ENCODE measurements around the gene ARSJ. TPM values are rescaled to one million over a fixed set of nuclear protein-coding genes. Genes with fewer than 3 reads are reported as not detected.
A peak's percentile ranks its signal among the peaks of the same experiment; 100 is the strongest.

ARSJ gene
- total RNA-seq, 1 experiment from 2014 or later, result 7.3 TPM

GRCh38 chr4:113904877-113905276 is 74.6 kb downstream of the ARSJ start:
- H3K4me3 ChIP-seq (ENCODE audit: low read depth, low read length), result no peak overlapping the region
- Mint-ChIP-seq H3K27me3 (ENCODE audit: insufficient read depth, unreplicated experiment) (no peaks in the 10 kb centered on the region), H3K4me3 (ENCODE audit: unreplicated experiment) (no peak overlapping the region), H3K4me1 (ENCODE audit: low read depth, unreplicated experiment) (peaks cover 9% of the 10 kb centered on the region), H3K9me3 (ENCODE audit: unreplicated experiment) (peaks cover 13% of the 10 kb centered on the region), H3K27ac (ENCODE audit: unreplicated experiment) (no peak overlapping the region), H3K36me3 (ENCODE audit: insufficient read depth, unreplicated experiment) (no peaks in the 10 kb centered on the region)
- no peak for DNase-seq
- no peaks in the 10 kb centered on the region for H3K36me3 ChIP-seq (ENCODE audit: control insufficient read depth, insufficient read depth, low read length)
- peaks cover 4% of the 10 kb centered on the region for H3K9me3 ChIP-seq
- intact Hi-C loops (cut with micrococcal nuclease; ENCODE audit: unreplicated experiment), result no loop called here
- no peak for TF ChIP-seq CTCF (IDR thresholded peaks at IDR 0.05; ENCODE audit: insufficient read depth in 1 of 2, low read depth in 1 of 2, low read length in 1 of 2, severe bottlenecking in 1 of 2, unreplicated experiment in 1 of 2)
- peaks cover 9% of the 10 kb centered on the region for H3K4me1 ChIP-seq
- no peaks in the 10 kb centered on the region for H3K27me3 ChIP-seq (replicated peaks; ENCODE audit: control insufficient read depth, insufficient read depth, low read length)
- no TSS peak for BruUV-seq (replicated peaks)
- ChIA-PET POLR2A (no interaction called here), CTCF (no interaction called here)

DNA sequence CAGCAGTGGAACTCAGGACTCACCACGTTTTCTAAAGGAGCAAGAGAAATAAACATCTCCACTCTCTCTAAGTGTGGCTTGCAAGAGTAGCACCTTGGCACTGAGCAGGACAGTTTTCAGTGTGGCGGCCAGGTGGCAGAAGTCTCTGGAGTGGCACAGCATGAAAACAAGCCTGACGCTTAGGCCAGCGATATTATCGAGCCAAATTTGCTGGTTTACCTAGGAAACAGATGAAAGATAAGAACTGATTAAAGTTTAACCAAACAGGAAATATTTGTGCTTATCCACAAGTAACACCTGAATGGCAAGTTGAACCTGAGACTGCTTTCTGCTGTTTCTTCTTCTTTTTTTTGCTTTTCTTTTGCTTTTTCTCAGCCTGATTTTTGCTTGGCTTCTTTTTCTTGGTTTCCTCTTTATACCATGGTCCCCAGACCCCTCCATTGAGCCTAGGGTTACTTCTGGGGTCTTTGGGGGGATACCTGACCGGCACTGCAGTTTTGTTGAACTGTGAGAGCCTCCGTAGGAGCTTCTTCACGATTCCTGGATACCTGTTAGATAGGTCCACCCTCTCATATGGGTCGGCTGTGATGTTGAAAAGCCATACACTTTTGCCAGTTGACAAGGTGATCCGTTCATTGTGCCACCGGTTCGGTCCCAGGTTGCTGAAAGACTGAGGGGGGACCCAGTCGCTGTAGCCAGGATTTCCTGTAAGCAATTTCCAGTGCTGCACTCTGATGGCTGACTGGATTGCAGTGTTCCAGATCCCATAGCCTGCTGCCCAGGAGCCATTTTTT is 77.3 kb downstream of the ARSJ start:
- intact Hi-C loops (cut with micrococcal nuclease; ENCODE audit: unreplicated experiment), result no loop called here
- ChIA-PET POLR2A (no interaction called here), CTCF (no interaction called here)
- Mint-ChIP-seq H3K9me3 (ENCODE audit: unreplicated experiment) (no peaks in the 10 kb centered on the region), H3K4me1 (ENCODE audit: low read depth, unreplicated experiment) (peaks cover 9% of the 10 kb centered on the region), H3K27ac (ENCODE audit: unreplicated experiment) (peak overlapping the region; percentile 34), H3K36me3 (ENCODE audit: insufficient read depth, unreplicated experiment) (no peaks in the 10 kb centered on the region), H3K4me3 (ENCODE audit: unreplicated experiment) (peak overlapping the region; percentile 56), H3K27me3 (ENCODE audit: insufficient read depth, unreplicated experiment) (no peaks in the 10 kb centered on the region)
- DNase-seq, result peak; percentile 39 to 57
- Histone ChIP-seq H3K4me1 (peaks cover 9% of the 10 kb centered on the region), H3K4me3 (ENCODE audit: low read depth, low read length) (no peak overlapping the region), H3K36me3 (ENCODE audit: control insufficient read depth, insufficient read depth, low read length) (no peaks in the 10 kb centered on the region), H3K9me3 (no peaks in the 10 kb centered on the region), H3K27me3 (replicated peaks; ENCODE audit: control insufficient read depth, insufficient read depth, low read length) (no peaks in the 10 kb centered on the region)
- TF ChIP-seq CTCF (IDR thresholded peaks at IDR 0.05; ENCODE audit: insufficient read depth in 1 of 2, low read depth in 1 of 2, low read length in 1 of 2, severe bottlenecking in 1 of 2, unreplicated experiment in 1 of 2), result peak in 1 of 2 experiments; percentile 47
- no TSS peak for BruUV-seq (replicated peaks)

- no peaks in the 10 kb centered on the region for H3K27me3 ChIP-seq (replicated peaks; ENCODE audit: control insufficient read depth, insufficient read depth, low read length)
- H3K36me3 ChIP-seq (ENCODE audit: control insufficient read depth, insufficient read depth, low read length), result no peaks in the 10 kb centered on the region
- ChIA-PET POLR2A (no interaction called here), CTCF (no interaction called here)
- Mint-ChIP-seq H3K27ac (ENCODE audit: unreplicated experiment) (no peak overlapping the region), H3K36me3 (ENCODE audit: insufficient read depth, unreplicated experiment) (no peaks in the 10 kb centered on the region), H3K4me1 (ENCODE audit: low read depth, unreplicated experiment) (peaks cover 9% of the 10 kb centered on the region), H3K9me3 (ENCODE audit: unreplicated experiment) (no peaks in the 10 kb centered on the region), H3K4me3 (ENCODE audit: unreplicated experiment) (no peak overlapping the region), H3K27me3 (ENCODE audit: insufficient read depth, unreplicated experiment) (no peaks in the 10 kb centered on the region)
- H3K4me1 ChIP-seq, result peaks cover 9% of the 10 kb centered on the region
- BruUV-seq (replicated peaks), result no TSS peak
- no peak for DNase-seq
- TF ChIP-seq CTCF (IDR thresholded peaks at IDR 0.05; ENCODE audit: insufficient read depth in 1 of 2, low read depth in 1 of 2, low read length in 1 of 2, severe bottlenecking in 1 of 2, unreplicated experiment in 1 of 2), result no peak
- H3K4me3 ChIP-seq (ENCODE audit: low read depth, low read length), result no peak overlapping the region
- no peaks in the 10 kb centered on the region for H3K9me3 ChIP-seq
- intact Hi-C loops (cut with micrococcal nuclease; ENCODE audit: unreplicated experiment), result no loop called here
These were observed 80.0 kb downstream of the ARSJ start for GRCh38 chr4:113899271-113900070.
